Smooth muscle cell (in vitro differentiated cells): ENCODE results near the gene OSBPL2. TPM values are rescaled to one million over a fixed set of nuclear protein-coding genes. Genes with fewer than 3 reads are reported as not detected.

Experiments used
- DNase-seq: peaks from one replicate; lab custom pipeline; 2025; ENCODE audit not compliant: unreplicated experiment; lab: John Stamatoyannopoulos, UW
- H2AFZ ChIP-seq: fragments of 200-600 bp; sonication (generic); 2 replicates; pipeline ENCODE4 v1.6.0; 2016; ENCODE audit warnings: antibody characterized with exemption, low read depth, mild to moderate bottlenecking
- H3F3A ChIP-seq: fragments of 200-600 bp; sonication (generic); 2 replicates; pipeline ENCODE4 v1.6.0; 2017; ENCODE audit warnings: antibody characterized with exemption, low read depth
- H3K27ac ChIP-seq: fragments of 200-600 bp; sonication (generic); 2 replicates; pipeline ENCODE4 v1.5.1; 2016; ENCODE audit warnings: low read depth, mild to moderate bottlenecking
- H3K27me3 ChIP-seq: fragments of 200-600 bp; sonication (generic); 2 replicates; pipeline ENCODE4 v1.6.1; 2016; ENCODE audit warnings: low read depth, mild to moderate bottlenecking
- H3K36me3 ChIP-seq: fragments of 200-600 bp; sonication (generic); 2 replicates; pipeline ENCODE4 v1.5.1; 2016; ENCODE audit warnings: low read depth
- H3K4me1 ChIP-seq: fragments of 200-600 bp; sonication (generic); 2 replicates; pipeline ENCODE4 v1.5.1; 2016; ENCODE audit warnings: low read depth
- H3K4me2 ChIP-seq: fragments of 200-600 bp; sonication (generic); 2 replicates; pipeline ENCODE4 v1.6.0; 2016; ENCODE audit warnings: mild to moderate bottlenecking
- H3K4me3 ChIP-seq: fragments of 200-600 bp; sonication (generic); 2 replicates; pipeline ENCODE4 v1.5.1; 2016; ENCODE audit warnings: mild to moderate bottlenecking
- H3K79me2 ChIP-seq: fragments of 200-600 bp; sonication (generic); 2 replicates; pipeline ENCODE4 v1.6.0; 2016; ENCODE audit warnings: low read depth, mild to moderate bottlenecking
- H3K9ac ChIP-seq: fragments of 200-600 bp; sonication (generic); 2 replicates; pipeline ENCODE4 v1.6.0; 2016; ENCODE audit warnings: low read depth
- H3K9me3 ChIP-seq: fragments of 200-600 bp; sonication (generic); replicated peaks from 2 replicates; pipeline ENCODE4 v1.5.1; 2016; ENCODE audit warnings: low read depth
- H4K20me1 ChIP-seq: fragments of 200-600 bp; sonication (generic); 2 replicates; pipeline ENCODE4 v1.6.0; 2016; ENCODE audit warnings: low read depth
- CTCF ChIP-seq: fragments of 200-600 bp; sonication (generic); IDR thresholded peaks from 2 replicates; pipeline ENCODE4 v1.5.1; 2017; ENCODE audit warnings: borderline replicate concordance, mild to moderate bottlenecking, antibody characterized with exemption; ENCODE audit not compliant: insufficient read depth, poor library complexity, severe bottlenecking
- WGBS: methylation state at CpG from one replicate; pipeline ENCODE4 v1.1.7; 2016; ENCODE audit warnings: low lambda C conversion rate; 5-methylcytosine and 5-hydroxymethylcytosine counted together
- polyA plus RNA-seq: library from polyadenylated mRNA; unstranded; fragments of >200 nt; fragmentation: Nextera tagmentation; extraction: Ambion mirVana; gene quantifications from 2 replicates; pipeline ENCODE4 v1.2.1, GENCODE V29; 2016
- total RNA-seq: library from RNA; depleted of rRNA; stranded (reverse); fragments of >200 nt; gene quantifications from 2 replicates; pipeline ENCODE4 v1.2.3, GENCODE V29; 2014

OSBPL2 gene
- total and polyA plus RNA-seq, 2 experiments from 2014 or later = 34.3 to 37.0 TPM

- Histone ChIP-seq H3K27me3 (peaks cover 30% of the 10 kb centered on the region), H3K27ac (no peak overlapping the region), H2AFZ (no peak overlapping the region), H3K9ac (no peak overlapping the region), H3K36me3 (no peaks in the 10 kb centered on the region), H3K4me1 (no peaks in the 10 kb centered on the region), H4K20me1 (no peaks in the 10 kb centered on the region), H3K4me3 (no peak overlapping the region), H3K79me2 (no peaks in the 10 kb centered on the region), H3K4me2 (no peak overlapping the region), H3F3A (no peaks in the 10 kb centered on the region), H3K9me3 (no peaks in the 10 kb centered on the region)
- no peak for TF ChIP-seq CTCF
- 74% methylated on average over 34 of the region's 37 CpGs for WGBS
- no peak for DNase-seq
These were observed 10.1 kb upstream of the OSBPL2 start for GRCh38 chr20:62227977-62228958.

- 98% methylated on average over 3 of the region's 7 CpGs for WGBS
- TF ChIP-seq CTCF = no peak
- no peaks in the 10 kb centered on the region for H3F3A ChIP-seq
- no peak overlapping the region for H3K4me2 ChIP-seq
- no peaks in the 10 kb centered on the region for H3K9me3 ChIP-seq
- H3K36me3 ChIP-seq = no peaks in the 10 kb centered on the region
- H3K79me2 ChIP-seq = no peaks in the 10 kb centered on the region
- no peak overlapping the region for H3K9ac ChIP-seq
- H3K4me1 ChIP-seq = no peaks in the 10 kb centered on the region
- H4K20me1 ChIP-seq = no peaks in the 10 kb centered on the region
- no peak for DNase-seq
- H3K4me3 ChIP-seq = no peak overlapping the region
- no peak overlapping the region for H2AFZ ChIP-seq
- H3K27ac ChIP-seq = no peak overlapping the region
- H3K27me3 ChIP-seq = peaks cover 23% of the 10 kb centered on the region
These were observed 9.3 kb upstream of the OSBPL2 start for GRCh38 chr20:62228982-62229545.

GRCh38 chr20:62229667-62230066 lies 8.7 kb upstream of the OSBPL2 start:
- no peak overlapping the region for H3K9ac ChIP-seq
- no peak overlapping the region for H3K4me2 ChIP-seq
- no peaks in the 10 kb centered on the region for H4K20me1 ChIP-seq
- DNase-seq = no peak
- H3K27me3 ChIP-seq = peaks cover 19% of the 10 kb centered on the region
- no peak overlapping the region for H3K27ac ChIP-seq
- TF ChIP-seq CTCF = no peak
- WGBS = 71% methylated on average over 4 of the region's 4 CpGs
- H2AFZ ChIP-seq = no peak overlapping the region
- H3K36me3 ChIP-seq = no peaks in the 10 kb centered on the region
- H3K79me2 ChIP-seq = no peaks in the 10 kb centered on the region
- no peaks in the 10 kb centered on the region for H3K4me1 ChIP-seq
- H3K9me3 ChIP-seq = no peaks in the 10 kb centered on the region
- no peak overlapping the region for H3K4me3 ChIP-seq
- no peaks in the 10 kb centered on the region for H3F3A ChIP-seq
